GM18508 (cell line): ENCODE data around the gene TNN.
A peak's percentile ranks its signal among the peaks of the same experiment; 100 is the strongest.

ENCODE experiments used
- ATAC-seq: cut with Tn5 transposase; IDR thresholded peaks from one replicate; pipeline ENCODE4 v1.9.1; 2021; ENCODE audit warnings: moderate number of reproducible peaks; ENCODE audit not compliant: insufficient read depth, unreplicated experiment

The TNN gene

GRCh38 chr1:175169286-175170018 is 101.8 kb downstream of the TNN start:
- no peak for ATAC-seq

- ATAC-seq: no peak
Measured at GRCh38 chr1:175171036-175171913, 103.6 kb downstream of the TNN start.

- no peak for ATAC-seq
Measured at GRCh38 chr1:175172503-175172902, 104.9 kb downstream of the TNN start.

GRCh38 chr1:175173531-175173930 is 105.9 kb downstream of the TNN start:
- no peak for ATAC-seq

- no peak for ATAC-seq
Measured at GRCh38 chr1:175174309-175175102, 106.9 kb downstream of the TNN start.

- ATAC-seq: no peak
Measured at GRCh38 chr1:175176246-175176645, 108.6 kb downstream of the TNN start.

GRCh38 chr1:175178056-175178455 is 110.4 kb downstream of the TNN start:
- ATAC-seq: no peak

- ATAC-seq: no peak
Measured at GRCh38 chr1:175178456-175178855, 110.8 kb downstream of the TNN start.

GRCh38 chr1:175179837-175180590 is 112.4 kb downstream of the TNN start:
- no peak for ATAC-seq

- ATAC-seq: no peak
Measured at GRCh38 chr1:175182201-175182746, 114.6 kb downstream of the TNN start.

GRCh38 chr1:175183586-175183985 is 116.0 kb downstream of the TNN start:
- no peak for ATAC-seq

GRCh38 chr1:175185903-175186302 is 118.3 kb downstream of the TNN start:
- no peak for ATAC-seq

- ATAC-seq: no peak
Measured at GRCh38 chr1:175186433-175187160, 119.0 kb downstream of the TNN start.

GRCh38 chr1:175188936-175189335 is 121.3 kb downstream of the TNN start:
- ATAC-seq: peak; percentile 50

GRCh38 chr1:175191659-175192058 is 124.0 kb downstream of the TNN start:
- no peak for ATAC-seq

- no peak for ATAC-seq
Measured at GRCh38 chr1:175192111-175192629, 124.5 kb downstream of the TNN start.

- no peak for ATAC-seq
Measured at GRCh38 chr1:175192630-175193526, 125.2 kb downstream of the TNN start, which contains the start of gene KIAA0040. Gene KIAA0040, minus strand, starts transcription at chr1:175192776. Its CDS starts 31,763 bp downstream, at chr1:175161013.

- ATAC-seq: no peak
Measured at GRCh38 chr1:175193527-175193910, 125.9 kb downstream of the TNN start.
